H9 (cell line): ENCODE data around the gene HELQ. TPM values are rescaled to one million over a fixed set of nuclear protein-coding genes. Genes with fewer than 3 reads are reported as not detected.

ENCODE experiments used
- DNase-seq: peaks from one replicate; pipeline ENCODE4 v3.0.0-alpha.2; 2017
- H2AFZ ChIP-seq: one replicate; pipeline ENCODE4 v1.6.1; 2013; ENCODE audit warnings: mild to moderate bottlenecking, low read length, control low read depth, moderate library complexity
- H2AK5ac ChIP-seq: 2 replicates; pipeline ENCODE4 v1.6.1; 2013; ENCODE audit warnings: low read length, control low read depth, mixed read lengths; ENCODE audit not compliant: insufficient read length
- H2BK120ac ChIP-seq: one replicate; pipeline ENCODE4 v1.6.1; 2013; ENCODE audit warnings: low read depth, mild to moderate bottlenecking, low read length, control low read depth, inconsistent platforms; ENCODE audit not compliant: poor library complexity, severe bottlenecking
- H2BK12ac ChIP-seq: 2 replicates; pipeline ENCODE4 v1.6.1; 2013; ENCODE audit warnings: low read length, control low read depth, mixed read lengths, low read depth; ENCODE audit not compliant: insufficient read length
- H2BK15ac ChIP-seq: 2 replicates; pipeline ENCODE4 v1.6.1; 2013; ENCODE audit warnings: low read depth, low read length, control low read depth
- H2BK20ac ChIP-seq: one replicate; pipeline ENCODE4 v1.6.1; 2013; ENCODE audit warnings: low read depth, mild to moderate bottlenecking, low read length, control low read depth, inconsistent platforms; ENCODE audit not compliant: poor library complexity, severe bottlenecking
- H2BK5ac ChIP-seq: 2 replicates; pipeline ENCODE4 v1.6.1; 2013; ENCODE audit warnings: low read length, control low read depth, mixed read lengths; ENCODE audit not compliant: insufficient read length
- H3K14ac ChIP-seq: 2 replicates; pipeline ENCODE4 v1.6.1; 2013; ENCODE audit warnings: low read length, control low read depth; ENCODE audit not compliant: insufficient read depth
- H3K18ac ChIP-seq: 2 replicates; pipeline ENCODE4 v1.6.1; 2013; ENCODE audit warnings: low read depth, mild to moderate bottlenecking, mixed read lengths, low read length, control low read depth; ENCODE audit not compliant: insufficient read length
- H3K23ac ChIP-seq: 2 replicates; pipeline ENCODE4 v1.6.1; 2013; ENCODE audit warnings: low read length, control low read depth, mixed read lengths, low read depth; ENCODE audit not compliant: insufficient read length
- H3K23me2 ChIP-seq: 2 replicates; pipeline ENCODE4 v1.6.1; 2013; ENCODE audit warnings: low read depth, mild to moderate bottlenecking, mixed read lengths, low read length, control low read depth; ENCODE audit not compliant: insufficient read length, poor library complexity, severe bottlenecking
- H3K27ac ChIP-seq: 2 replicates; pipeline ENCODE4 v1.5.1; 2013; ENCODE audit warnings: low read length, control low read depth, mixed read lengths, low read depth; ENCODE audit not compliant: insufficient read length
- H3K27me3 ChIP-seq: 2 replicates; pipeline ENCODE4 v1.6.1; 2013; ENCODE audit warnings: low read length, control low read depth, inconsistent platforms; ENCODE audit not compliant: insufficient read depth
- H3K4ac ChIP-seq: 2 replicates; pipeline ENCODE4 v1.6.1; 2013; ENCODE audit warnings: low read depth, mild to moderate bottlenecking, control low read depth, inconsistent platforms, low read length, moderate library complexity
- H3K4me1 ChIP-seq: 2 replicates; pipeline ENCODE4 v1.6.1; 2013; ENCODE audit warnings: low read length, control low read depth, inconsistent platforms; ENCODE audit not compliant: insufficient read depth
- H3K4me2 ChIP-seq: 2 replicates; pipeline ENCODE4 v1.6.1; 2013; ENCODE audit warnings: low read length, control low read depth, mixed read lengths; ENCODE audit not compliant: insufficient read length, insufficient read depth
- H3K56ac ChIP-seq: 2 replicates; pipeline ENCODE4 v1.6.1; 2013; ENCODE audit warnings: low read depth, mild to moderate bottlenecking, mixed read lengths, low read length, control low read depth; ENCODE audit not compliant: insufficient read length
- H3K79me1 ChIP-seq: 2 replicates; pipeline ENCODE4 v1.6.1; 2013; ENCODE audit warnings: low read depth, mild to moderate bottlenecking, moderate library complexity, low read length, control low read depth, inconsistent platforms; ENCODE audit not compliant: insufficient read depth, poor library complexity, severe bottlenecking
- H3K79me2 ChIP-seq: 2 replicates; pipeline ENCODE4 v1.6.1; 2013; ENCODE audit warnings: low read length, control low read depth, inconsistent platforms; ENCODE audit not compliant: insufficient read depth
- H3K9ac ChIP-seq: 2 replicates; pipeline ENCODE4 v1.6.1; 2013; ENCODE audit warnings: low read length, control low read depth, mixed read lengths; ENCODE audit not compliant: insufficient read length; ENCODE audit errors: extremely low read depth
- H3K9me3 ChIP-seq: one replicate; pipeline ENCODE4 v1.6.1; 2013; ENCODE audit warnings: low read depth, low read length, inconsistent platforms; ENCODE audit not compliant: control insufficient read depth
- H3T11ph ChIP-seq: one replicate; pipeline ENCODE4 v1.6.1; 2013; ENCODE audit warnings: mild to moderate bottlenecking, low read length, control low read depth, inconsistent platforms
- H4K20me1 ChIP-seq: one replicate; pipeline ENCODE4 v1.6.1; 2013; ENCODE audit not compliant: control insufficient read depth, insufficient read length, insufficient read depth
- H4K5ac ChIP-seq: 2 replicates; pipeline ENCODE4 v1.6.1; 2013; ENCODE audit warnings: low read depth, mild to moderate bottlenecking, mixed read lengths, low read length, control low read depth; ENCODE audit not compliant: insufficient read length
- H4K8ac ChIP-seq: replicated peaks from 2 replicates; pipeline ENCODE4 v1.6.1; 2013; ENCODE audit warnings: low read length, control low read depth, mixed read lengths, low read depth; ENCODE audit not compliant: insufficient read length
- H4K91ac ChIP-seq: 2 replicates; pipeline ENCODE4 v1.6.1; 2013; ENCODE audit warnings: low read depth, mild to moderate bottlenecking, moderate library complexity, mixed read lengths, low read length, control low read depth; ENCODE audit not compliant: insufficient read length
- H3K27ac Mint-ChIP-seq, 3 experiments: 2 replicates in 2 of 3; 3 replicates in 1 of 3; pipeline ENCODE4 v1.8.0; 2020 to 2021; ENCODE audit warnings: mixed read lengths in 3 of 3, mild to moderate bottlenecking in 1 of 3, moderate library complexity in 1 of 3
- H3K27me3 Mint-ChIP-seq: 2 replicates; pipeline ENCODE4 v1.8.0; 2021; ENCODE audit warnings: low read depth, mild to moderate bottlenecking, moderate library complexity, mixed read lengths
- H3K36me3 Mint-ChIP-seq, 3 experiments: 2 replicates in 2 of 3; 3 replicates in 1 of 3; pipeline ENCODE4 v1.8.0; 2020 to 2021; ENCODE audit warnings: low read depth in 3 of 3, mixed read lengths in 3 of 3; ENCODE audit not compliant: insufficient read depth in 1 of 3
- H3K4me1 Mint-ChIP-seq, 2 experiments: 2 replicates each; pipeline ENCODE4 v1.8.0; 2020; ENCODE audit warnings: mixed read lengths in 2 of 2
- H3K4me3 Mint-ChIP-seq, 2 experiments: 2 replicates in 1 of 2; 3 replicates in 1 of 2; pipeline ENCODE4 v1.8.0; 2020 to 2021; ENCODE audit warnings: mild to moderate bottlenecking in 2 of 2, mixed read lengths in 2 of 2, moderate library complexity in 1 of 2
- H3K9me3 Mint-ChIP-seq, 2 experiments: 2 replicates in 1 of 2; 3 replicates in 1 of 2; pipeline ENCODE4 v1.8.0; 2020; ENCODE audit warnings: mild to moderate bottlenecking in 2 of 2, mixed read lengths in 2 of 2, moderate library complexity in 1 of 2
- CTCF ChIP-seq: fragments of 200-600 bp; sonication (generic); conservative IDR thresholded peaks from 3 replicates; pipeline ENCODE4 v1.8.0; 2021; ENCODE audit warnings: antibody characterized with exemption, mild to moderate bottlenecking
- WGBS: extraction: QIAGEN DNeasy Blood & Tissue Kit; methylation state at CpG from one replicate; pipeline ENCODE4 v1.1.7; 2013; ENCODE audit warnings: missing lambda C conversion rate, low lambda C conversion rate, mixed read lengths; ENCODE audit not compliant: insufficient read length; ENCODE audit errors: extremely low coverage; 5-methylcytosine and 5-hydroxymethylcytosine counted together
- total RNA-seq: library from RNA; stranded (reverse); gene quantifications from 2 replicates; pipeline ENCODE4 v1.2.1, GENCODE V29; 2021

The HELQ gene
- total RNA-seq, 1 experiment from 2014 or later, result 16.2 TPM

GRCh38 chr4:83413676-83414075, 41.9 kb downstream of the HELQ start:
- no peak overlapping the region for H2AFZ ChIP-seq
- H4K8ac ChIP-seq, result no peak overlapping the region
- no peaks in the 10 kb centered on the region for H3K4me1 Mint-ChIP-seq
- H3T11ph ChIP-seq, result no peak overlapping the region
- H4K20me1 ChIP-seq, result no peaks in the 10 kb centered on the region
- no peak overlapping the region for H2BK15ac ChIP-seq
- H3K14ac ChIP-seq, result no peak overlapping the region
- H3K27me3 ChIP-seq, result no peaks in the 10 kb centered on the region
- no peaks in the 10 kb centered on the region for H3K79me2 ChIP-seq
- no peak overlapping the region for H2BK20ac ChIP-seq
- no peak overlapping the region for H3K23ac ChIP-seq
- no peak overlapping the region for H2BK12ac ChIP-seq
- H3K18ac ChIP-seq, result no peak overlapping the region
- H3K56ac ChIP-seq, result no peak overlapping the region
- no peak overlapping the region for H4K91ac ChIP-seq
- H3K79me1 ChIP-seq, result no peaks in the 10 kb centered on the region
- no peak overlapping the region for H3K9ac ChIP-seq
- no peaks in the 10 kb centered on the region for H3K4me1 ChIP-seq
- no peaks in the 10 kb centered on the region for H3K9me3 ChIP-seq
- no peaks in the 10 kb centered on the region for H3K27me3 Mint-ChIP-seq
- no peaks in the 10 kb centered on the region for H3K23me2 ChIP-seq
- no peak for TF ChIP-seq CTCF
- no peak overlapping the region for H4K5ac ChIP-seq
- H3K9me3 Mint-ChIP-seq, result no peaks in the 10 kb centered on the region
- H3K4me2 ChIP-seq, result no peak overlapping the region
- H3K4ac ChIP-seq, result no peak overlapping the region
- no peak overlapping the region for H3K4me3 Mint-ChIP-seq
- H2BK120ac ChIP-seq, result no peak overlapping the region
- no peak for DNase-seq
- H2BK5ac ChIP-seq, result no peak overlapping the region
- H2AK5ac ChIP-seq, result no peak overlapping the region
- WGBS, result no CpG with 5 or more reads among the region's 2 CpGs
- H3K27ac ChIP-seq, result no peak overlapping the region
- H3K36me3 Mint-ChIP-seq, result peaks cover 0 to 4% (median 0%) of the 10 kb centered on the region in 3 experiments; a peak in 1 of 7 replicates
- H3K27ac Mint-ChIP-seq, result no peak overlapping the region
